ENCODE results near the gene BMAL1.
A peak's percentile ranks its signal among the peaks of the same experiment; 100 is the strongest.

Gene BMAL1

GRCh38 chr11:13320688-13321087 is 43.1 kb downstream of the BMAL1 start:
- Histone ChIP-seq H3K4me1 (peaks cover 2% of the 10 kb centered on the region), H3K27me3 (ENCODE audit: control insufficient read depth, insufficient read depth, low read length) (no peaks in the 10 kb centered on the region)
- TF ChIP-seq CTCF (IDR thresholded peaks at IDR 0.05): no peak

GRCh38 chr11:13321431-13321830 is 43.8 kb downstream of the BMAL1 start:
- no peaks in the 10 kb centered on the region for H3K36me3 ChIP-seq (ENCODE audit: control insufficient read depth, insufficient read depth, low read length)
- H3K79me2 ChIP-seq: peaks cover 16% of the 10 kb centered on the region
- H3K4me3 ChIP-seq (ENCODE audit: low read depth, low read length): no peak overlapping the region
- peaks cover 2% of the 10 kb centered on the region for H3K4me1 ChIP-seq
- no peak overlapping the region for H2AFZ ChIP-seq
- no peak for TF ChIP-seq CTCF (IDR thresholded peaks at IDR 0.05)
- H3K4me2 ChIP-seq (ENCODE audit: low read length): no peak overlapping the region
- H3K27me3 ChIP-seq (ENCODE audit: control insufficient read depth, insufficient read depth, low read length): no peaks in the 10 kb centered on the region
- no peak overlapping the region for H3K27ac ChIP-seq
- no peaks in the 10 kb centered on the region for H3K9me3 ChIP-seq (ENCODE audit: control insufficient read depth, low read length)
- no peak overlapping the region for H3K9ac ChIP-seq

More at GRCh38 chr11:13320688-13321087, 43.1 kb downstream of the BMAL1 start:
- Histone ChIP-seq H3K9ac (no peak overlapping the region), H3K79me2 (peaks cover 13% of the 10 kb centered on the region), H3K36me3 (ENCODE audit: control insufficient read depth, insufficient read depth, low read length) (no peaks in the 10 kb centered on the region), H3K4me3 (ENCODE audit: low read depth, low read length) (no peak overlapping the region), H3K4me2 (ENCODE audit: low read length) (no peak overlapping the region), H2AFZ (no peak overlapping the region), H3K9me3 (ENCODE audit: control insufficient read depth, low read length) (no peaks in the 10 kb centered on the region), H3K27ac (no peak overlapping the region)

- no peaks in the 10 kb centered on the region for H3K36me3 ChIP-seq (ENCODE audit: control insufficient read depth, insufficient read depth, low read length)
- H3K27me3 ChIP-seq (ENCODE audit: control insufficient read depth, insufficient read depth, low read length): no peaks in the 10 kb centered on the region
- no peak for TF ChIP-seq CTCF (IDR thresholded peaks at IDR 0.05)
- no peaks in the 10 kb centered on the region for H3K9me3 ChIP-seq (ENCODE audit: control insufficient read depth, low read length)
- no peak overlapping the region for H3K4me2 ChIP-seq (ENCODE audit: low read length)
- no peak overlapping the region for H3K9ac ChIP-seq
- no peak overlapping the region for H3K4me3 ChIP-seq (ENCODE audit: low read depth, low read length)
- H3K4me1 ChIP-seq: peaks cover 9% of the 10 kb centered on the region
- peaks cover 16% of the 10 kb centered on the region for H3K79me2 ChIP-seq
- H3K27ac ChIP-seq: no peak overlapping the region
- H2AFZ ChIP-seq: no peak overlapping the region
These were observed 46.6 kb downstream of the BMAL1 start for GRCh38 chr11:13324141-13324540.

GRCh38 chr11:13324709-13325108 is 47.1 kb downstream of the BMAL1 start:
- no peak overlapping the region for H3K9ac ChIP-seq
- no peak overlapping the region for H3K4me3 ChIP-seq (ENCODE audit: low read depth, low read length)
- peaks cover 9% of the 10 kb centered on the region for H3K4me1 ChIP-seq
- H3K4me2 ChIP-seq (ENCODE audit: low read length): no peak overlapping the region
- peak; percentile 11 for TF ChIP-seq CTCF (IDR thresholded peaks at IDR 0.05)
- H2AFZ ChIP-seq: no peak overlapping the region
- H3K79me2 ChIP-seq: peaks cover 16% of the 10 kb centered on the region
- no peak overlapping the region for H3K27ac ChIP-seq
- no peaks in the 10 kb centered on the region for H3K36me3 ChIP-seq (ENCODE audit: control insufficient read depth, insufficient read depth, low read length)
- H3K27me3 ChIP-seq (ENCODE audit: control insufficient read depth, insufficient read depth, low read length): no peaks in the 10 kb centered on the region
- no peaks in the 10 kb centered on the region for H3K9me3 ChIP-seq (ENCODE audit: control insufficient read depth, low read length)

- H3K36me3 ChIP-seq (ENCODE audit: control insufficient read depth, insufficient read depth, low read length): no peaks in the 10 kb centered on the region
- H3K27ac ChIP-seq: peak overlapping the region; percentile 24
- H3K9me3 ChIP-seq (ENCODE audit: control insufficient read depth, low read length): no peaks in the 10 kb centered on the region
- no peak for TF ChIP-seq CTCF (IDR thresholded peaks at IDR 0.05)
- no peak overlapping the region for H3K9ac ChIP-seq
- peaks cover 6% of the 10 kb centered on the region for H3K4me1 ChIP-seq
- H3K27me3 ChIP-seq (ENCODE audit: control insufficient read depth, insufficient read depth, low read length): no peaks in the 10 kb centered on the region
- H2AFZ ChIP-seq: no peak overlapping the region
- no peak overlapping the region for H3K4me2 ChIP-seq (ENCODE audit: low read length)
- peaks cover 5% of the 10 kb centered on the region for H3K79me2 ChIP-seq
- no peak overlapping the region for H3K4me3 ChIP-seq (ENCODE audit: low read depth, low read length)
These were observed 49.8 kb downstream of the BMAL1 start for GRCh38 chr11:13327421-13327820.
